GM18502 (cell line): Measurements from ENCODE around the gene RPF1.
"Not testable (repeated sequence)": the region's sequence is repeated elsewhere in the genome, so short reads cannot be mapped to it uniquely, and the experiment has no call there.

Experiments used
- ATAC-seq: cut with Tn5 transposase; IDR thresholded peaks from one replicate; pipeline ENCODE4 v1.9.1; 2021; ENCODE audit warnings: mild to moderate bottlenecking; ENCODE audit not compliant: unreplicated experiment, poor library complexity

Gene RPF1

GRCh38 chr1:84488107-84488506, 9.0 kb downstream of the RPF1 start:
- ATAC-seq, result no peak

- ATAC-seq, result no peak
These were observed 10.7 kb downstream of the RPF1 start for GRCh38 chr1:84489766-84490165.

GRCh38 chr1:84492726-84493125, 13.7 kb downstream of the RPF1 start:
- no peak for ATAC-seq

- ATAC-seq, result no peak
These were observed 14.7 kb downstream of the RPF1 start for GRCh38 chr1:84493747-84494146.

DNA sequence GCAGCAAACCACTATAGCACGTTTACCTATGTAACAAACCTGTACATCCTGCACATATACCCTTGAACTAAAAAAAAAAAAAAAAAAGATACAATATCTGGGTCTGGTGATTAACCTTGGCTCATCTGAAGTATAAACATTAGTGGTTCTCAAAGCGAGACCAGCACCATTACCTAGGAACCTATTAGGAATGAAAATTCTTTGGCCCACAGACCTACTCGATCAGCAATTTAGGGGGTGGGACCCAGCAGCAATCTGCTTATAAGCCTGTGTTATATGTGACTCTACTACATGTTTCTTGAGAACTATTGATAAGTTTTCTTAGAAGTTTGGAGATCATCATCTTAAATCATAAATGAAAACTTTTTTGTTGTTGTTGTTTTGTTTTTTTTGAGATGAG, 17.4 kb downstream of the RPF1 start:
- no peak for ATAC-seq

- ATAC-seq, result no peak
These were observed 18.7 kb downstream of the RPF1 start for GRCh38 chr1:84497631-84498275.

GRCh38 chr1:84502927-84503326, 23.9 kb downstream of the RPF1 start:
- no peak for ATAC-seq

DNA sequence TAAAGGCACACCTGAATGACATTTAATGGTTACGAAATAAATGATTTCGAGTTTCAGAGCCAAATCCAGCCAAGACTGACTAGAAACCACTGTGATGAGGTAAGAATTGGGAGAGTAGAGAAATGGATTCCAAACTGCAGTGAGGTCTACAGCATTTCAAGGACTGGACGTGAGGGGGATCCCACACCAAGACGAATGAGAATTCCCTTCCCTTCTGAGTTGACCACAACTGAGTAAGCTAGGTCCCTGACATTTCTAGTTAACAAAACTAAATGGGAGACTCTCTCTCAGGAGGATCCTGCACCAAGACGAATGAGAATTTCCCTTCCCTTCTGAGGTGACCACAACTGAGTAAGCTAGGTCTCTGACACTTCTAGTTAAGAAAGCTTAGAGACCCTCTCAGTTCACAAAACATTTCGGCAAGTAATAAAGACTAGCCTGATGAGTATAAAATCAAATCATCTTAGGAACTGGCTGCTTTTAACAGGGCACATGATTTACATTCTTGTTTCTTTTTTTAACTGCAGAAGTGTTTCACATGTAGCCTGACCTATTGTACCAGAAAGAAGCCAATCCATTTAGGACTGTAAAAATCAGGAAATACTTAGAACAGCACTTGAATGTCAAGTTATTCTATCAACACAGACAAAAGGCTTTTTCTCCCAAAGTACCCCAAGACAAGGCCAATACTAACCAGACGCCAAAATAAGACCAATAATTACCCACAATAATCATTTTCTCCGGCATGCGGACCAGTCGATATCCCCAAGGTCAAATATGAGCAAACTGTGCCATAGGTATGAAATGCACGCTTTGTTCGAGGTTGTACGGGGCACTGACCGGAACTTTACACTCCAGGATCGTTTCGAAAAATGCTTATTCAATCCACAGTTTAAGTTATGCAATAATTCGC, 25.8 kb downstream of the RPF1 start:
- no peak for ATAC-seq

GRCh38 chr1:84505493-84506001, 26.5 kb downstream of the RPF1 start:
- ATAC-seq, result peak; percentile 33

- peak; percentile 87 for ATAC-seq
These were observed 27.1 kb downstream of the RPF1 start, which contains the start of the genes GNG5 and SPATA1 for GRCh38 chr1:84506002-84506728. Gene GNG5, minus strand, starts transcription at chr1:84506581. Its CDS starts 490 bp downstream, at chr1:84506091. Gene SPATA1, plus strand, starts transcription at chr1:84506386. Its CDS starts 9,974 bp downstream, at chr1:84516360.

DNA sequence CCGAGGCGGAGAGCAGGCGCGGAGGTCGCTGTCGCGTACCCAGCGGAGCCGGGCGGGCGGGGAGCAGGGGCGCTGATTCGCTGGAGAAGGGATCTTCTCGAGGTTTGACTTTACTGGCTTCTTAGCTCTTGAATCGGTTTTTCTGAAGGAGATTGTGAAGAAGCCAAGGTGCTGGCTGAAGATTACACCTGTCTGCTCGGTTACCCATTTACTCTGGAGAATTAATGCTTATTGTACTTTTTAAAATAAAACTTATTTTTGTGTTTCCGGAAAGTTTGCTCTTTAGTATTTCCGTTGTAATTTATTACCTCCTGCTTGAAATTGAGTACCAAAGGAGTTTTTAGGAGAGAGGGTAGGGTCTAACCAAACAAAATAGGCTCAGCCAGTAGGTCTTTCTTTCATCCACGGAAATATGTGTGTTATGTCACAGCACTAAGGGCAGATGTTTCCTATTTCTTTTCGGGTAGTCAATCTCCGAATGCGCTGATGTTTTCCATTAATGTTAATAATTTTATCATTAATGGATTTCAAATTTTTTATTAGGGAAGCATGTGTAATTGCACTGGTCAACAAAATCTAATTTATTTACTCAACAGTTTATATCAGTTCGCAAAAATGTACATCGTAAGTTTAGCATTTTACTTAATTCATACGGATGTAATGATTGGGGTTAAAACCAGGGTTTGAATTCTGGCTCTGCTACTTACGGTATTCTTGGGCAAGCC, 27.8 kb downstream of the RPF1 start:
- ATAC-seq, result no peak

DNA sequence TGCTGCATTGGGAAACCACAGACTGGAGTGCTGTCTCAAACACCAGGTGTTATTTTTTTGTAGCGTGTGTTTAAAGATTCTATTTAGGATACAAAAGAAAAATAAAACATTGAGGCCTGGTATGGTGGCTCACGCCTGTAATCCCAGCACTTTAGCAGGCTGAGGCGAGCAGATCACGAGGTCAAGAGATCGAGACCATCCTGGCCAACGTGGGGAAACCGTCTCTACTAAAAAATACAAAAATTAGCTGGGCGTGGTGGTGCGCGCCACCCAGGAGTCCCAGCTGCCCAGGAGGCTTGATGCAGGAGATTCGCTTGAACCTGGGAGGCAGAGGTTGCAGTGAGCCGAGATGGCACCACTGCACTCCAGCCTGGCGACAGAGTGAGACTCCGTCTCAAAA, 28.8 kb downstream of the RPF1 start:
- ATAC-seq, result not testable (repeated sequence)

DNA sequence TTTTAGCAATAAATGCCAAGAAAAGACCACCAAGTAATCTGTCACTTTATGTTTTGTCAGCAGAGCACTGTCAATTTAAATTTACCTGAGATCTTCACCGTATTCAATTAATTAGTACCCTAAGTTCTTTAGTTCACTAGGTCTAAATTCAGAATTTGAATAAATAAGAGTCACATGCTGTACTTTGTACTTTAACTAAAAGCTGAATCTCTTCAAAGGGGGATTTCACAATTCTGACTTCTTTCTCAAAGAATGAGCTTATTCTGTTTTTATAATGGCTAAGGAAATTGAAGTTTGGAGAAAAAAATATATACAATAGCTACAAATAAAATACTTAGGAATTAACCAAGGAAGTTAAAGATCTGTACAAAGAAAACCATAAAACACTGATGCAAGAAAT, 29.4 kb downstream of the RPF1 start:
- ATAC-seq, result no peak

DNA sequence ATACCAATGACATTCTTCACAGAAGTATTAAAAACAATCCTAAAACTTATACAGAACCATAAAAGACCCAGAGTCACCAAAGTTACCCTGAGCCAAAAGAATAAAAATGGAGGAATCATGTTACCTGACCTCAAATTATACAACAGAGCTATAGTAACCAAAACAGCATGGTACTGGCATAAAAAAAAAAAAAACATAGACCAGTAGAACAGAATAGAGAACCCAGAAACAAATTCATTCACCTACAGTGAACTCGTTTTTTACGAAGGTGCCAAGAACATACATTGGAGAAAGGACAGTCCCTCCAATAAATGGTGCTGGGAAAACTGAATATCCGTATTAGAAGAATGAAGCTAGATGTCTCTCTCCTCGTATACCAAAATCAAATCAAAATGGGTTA, 30.0 kb downstream of the RPF1 start:
- ATAC-seq, result no peak

DNA sequence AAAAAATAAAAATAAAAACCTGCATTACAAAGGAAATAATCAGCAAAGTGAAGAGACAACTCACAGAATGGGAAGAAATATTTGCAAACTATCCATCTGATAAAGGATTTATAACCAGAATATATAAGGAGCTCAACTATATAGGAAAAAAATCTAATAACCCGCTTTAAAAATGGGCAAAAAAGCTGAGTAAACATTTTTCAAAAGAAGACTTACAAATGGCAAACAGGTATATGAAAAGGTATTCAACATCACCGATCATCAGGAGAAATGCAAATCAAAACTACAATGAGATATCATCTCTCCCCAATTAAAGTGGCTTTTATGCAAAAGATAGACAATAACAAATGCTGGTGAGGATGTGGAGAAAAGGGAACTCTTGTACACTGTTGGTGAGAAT, 31.1 kb downstream of the RPF1 start:
- no peak for ATAC-seq

DNA sequence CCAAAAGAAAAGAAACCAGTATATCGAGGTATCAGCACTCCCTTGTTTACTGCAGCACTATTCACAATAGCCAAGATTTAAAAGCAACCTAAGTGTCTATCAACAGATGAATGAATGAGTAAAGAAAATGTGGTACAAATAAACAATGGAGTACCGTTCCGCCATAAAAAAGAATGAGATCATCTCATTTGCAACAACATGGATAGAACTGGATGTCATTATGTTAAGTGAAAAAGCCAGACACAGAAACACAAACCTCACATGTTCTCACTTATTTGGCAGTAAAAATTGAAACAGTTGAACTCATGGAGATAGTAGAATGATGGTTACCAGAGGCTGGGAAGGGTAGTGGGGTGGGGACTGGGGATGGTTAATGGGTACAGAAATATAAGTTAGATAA, 31.6 kb downstream of the RPF1 start:
- ATAC-seq, result no peak

DNA sequence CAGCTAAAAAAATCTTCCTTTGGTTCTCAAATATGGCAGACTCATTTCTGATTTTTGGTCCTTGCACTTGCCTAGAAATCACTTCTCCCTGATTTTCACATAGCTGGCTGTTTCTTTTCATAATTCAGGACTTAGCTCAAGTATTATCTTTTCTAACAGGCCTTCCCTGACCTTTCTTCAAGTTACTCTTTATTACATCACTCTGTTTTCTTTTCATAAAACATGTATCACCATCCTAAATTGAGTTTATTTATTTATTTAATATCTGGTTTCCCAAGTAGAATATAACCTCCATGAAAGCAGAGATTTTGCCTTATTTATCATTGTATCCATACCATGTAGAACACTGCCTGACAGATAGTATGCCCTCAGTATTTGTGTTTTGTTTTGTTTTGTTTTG, 45.5 kb downstream of the RPF1 start:
- no peak for ATAC-seq

GRCh38 chr1:84525779-84526178, 46.7 kb downstream of the RPF1 start:
- no peak for ATAC-seq

DNA sequence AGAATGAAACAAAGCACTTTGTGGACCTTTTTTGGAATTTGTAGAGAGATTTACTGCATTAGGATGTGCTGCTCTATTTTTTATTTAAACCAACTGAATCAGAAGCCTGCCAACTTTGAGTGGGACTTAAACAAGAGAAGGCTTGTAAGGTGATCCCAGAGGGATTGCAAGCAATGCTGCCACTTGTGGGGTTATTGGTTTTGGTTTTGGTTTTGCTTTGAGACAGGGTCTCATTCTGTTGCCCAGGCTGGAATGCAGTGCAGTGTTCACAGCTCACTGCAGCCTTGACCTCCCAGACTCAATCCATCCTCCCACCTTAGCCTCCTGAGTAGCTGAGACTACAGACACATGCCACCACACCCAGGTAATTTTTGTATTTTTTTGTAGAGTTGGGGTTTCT, 59.5 kb downstream of the RPF1 start:
- ATAC-seq, result peak; percentile 78

GRCh38 chr1:84539972-84540371, 60.9 kb downstream of the RPF1 start:
- ATAC-seq, result no peak
